GM11168 (cell line): ENCODE data around the gene ROR2.

Experiments
- in situ Hi-C: fragments of 300-500 bp; cut with MboI; formaldehyde crosslinking; loops from one replicate; pipeline ENCODE4 v1.12.0; 2022; ENCODE audit warnings: low sequenced_read_pairs; ENCODE audit not compliant: unreplicated experiment

Gene ROR2

GRCh38 chr9:91884696-91885687 is 65.0 kb downstream of the ROR2 start:
- in situ Hi-C loops = no loop called here

- in situ Hi-C loops = no loop called here
Observed at GRCh38 chr9:91884153-91884552, 65.9 kb downstream of the ROR2 start.

- in situ Hi-C loops = no loop called here
Observed at GRCh38 chr9:91883503-91883902, 66.5 kb downstream of the ROR2 start.

GRCh38 chr9:91882627-91883026 is 67.4 kb downstream of the ROR2 start:
- in situ Hi-C loops = no loop called here

- in situ Hi-C loops = no loop called here
Observed at GRCh38 chr9:91880378-91880972, 69.6 kb downstream of the ROR2 start.

- in situ Hi-C loops = no loop called here
Observed at GRCh38 chr9:91879231-91879630, 70.8 kb downstream of the ROR2 start.

- in situ Hi-C loops = no loop called here
Observed at GRCh38 chr9:91873637-91874051, 76.4 kb downstream of the ROR2 start.

- in situ Hi-C loops = no loop called here
Observed at GRCh38 chr9:91868732-91869391, 81.2 kb downstream of the ROR2 start.

GRCh38 chr9:91867740-91868139 is 82.3 kb downstream of the ROR2 start:
- in situ Hi-C loops = no loop called here

GRCh38 chr9:91865041-91865440 is 85.0 kb downstream of the ROR2 start:
- in situ Hi-C loops = no loop called here

- in situ Hi-C loops = no loop called here
Observed at GRCh38 chr9:91864380-91864779, 85.6 kb downstream of the ROR2 start.

- in situ Hi-C loops = no loop called here
Observed at GRCh38 chr9:91863469-91863868, 86.6 kb downstream of the ROR2 start.

GRCh38 chr9:91858213-91859030 is 91.6 kb downstream of the ROR2 start:
- in situ Hi-C loops = no loop called here

- in situ Hi-C loops = no loop called here
Observed at GRCh38 chr9:91857291-91858212, 92.5 kb downstream of the ROR2 start.

- in situ Hi-C loops = no loop called here
Observed at GRCh38 chr9:91856419-91856818, 93.6 kb downstream of the ROR2 start.

GRCh38 chr9:91855196-91855595 is 94.8 kb downstream of the ROR2 start:
- in situ Hi-C loops = no loop called here

GRCh38 chr9:91852801-91853347 is 97.2 kb downstream of the ROR2 start:
- in situ Hi-C loops = no loop called here

GRCh38 chr9:91849694-91850093 is 100.3 kb downstream of the ROR2 start:
- in situ Hi-C loops = no loop called here

GRCh38 chr9:91848146-91848545 is 101.9 kb downstream of the ROR2 start:
- in situ Hi-C loops = no loop called here
